Dermis blood vessel endothelial cell (primary cell): ENCODE results near the gene PYCARD. TPM values are rescaled to one million over a fixed set of nuclear protein-coding genes. Genes with fewer than 3 reads are reported as not detected.
"Not testable (repeated sequence)": the region's sequence is repeated elsewhere in the genome, so short reads cannot be mapped to it uniquely, and the experiment has no call there.

ENCODE experiments used
- DNase-seq: peaks from one replicate; pipeline ENCODE4 v3.0.0; 2010
- total RNA-seq: library from RNA; depleted of rRNA; stranded (reverse); fragments of >200 nt; gene quantifications from 2 replicates; pipeline ENCODE4 v1.2.3, GENCODE V29; 2014

Gene PYCARD
- total RNA-seq, 1 donor from 2014 or later: 101 TPM

- no peak for DNase-seq
Measured at GRCh38 chr16:31214708-31215286, 12.2 kb upstream of the PYCARD start.

DNA sequence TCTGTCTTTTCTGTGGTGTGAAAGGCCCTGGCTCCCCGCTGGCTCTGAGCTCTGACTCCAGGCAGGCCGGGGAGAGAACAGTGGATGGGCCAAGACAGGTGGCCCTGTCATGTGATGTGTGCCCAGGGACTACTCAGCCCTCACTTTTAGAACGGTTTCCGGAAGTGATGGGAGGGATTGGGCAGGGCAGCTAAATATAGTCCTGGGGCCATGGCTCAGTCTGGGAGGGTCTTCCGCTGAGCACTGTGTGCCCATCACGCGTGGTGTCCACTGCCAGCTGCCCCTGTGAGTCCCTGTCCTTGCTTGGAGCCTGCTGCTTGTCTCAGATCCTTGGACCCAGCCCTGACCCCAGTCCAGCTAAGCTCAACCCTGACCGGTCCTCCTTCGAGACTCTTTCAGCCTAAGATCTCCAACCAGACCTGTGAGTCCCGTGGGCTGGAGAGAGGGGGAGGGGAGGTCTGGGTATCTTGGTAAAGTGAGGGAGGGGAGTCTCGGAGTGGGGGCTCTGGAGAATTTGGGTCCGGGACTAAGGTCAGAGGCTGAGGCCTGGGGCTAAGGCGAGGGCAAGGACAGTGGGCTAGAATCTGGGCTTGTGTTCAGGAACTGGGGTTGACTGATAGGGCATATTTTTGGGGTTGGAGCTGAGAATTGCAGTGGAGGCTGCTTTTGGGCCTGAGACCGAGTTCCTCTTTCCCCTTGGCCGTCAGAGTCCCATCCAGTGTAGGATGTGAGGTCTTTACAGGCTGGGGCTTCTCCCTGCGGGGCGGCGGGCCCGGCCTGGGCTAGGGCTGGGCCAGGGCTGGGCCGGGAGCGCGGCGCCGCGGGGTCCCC is 11.5 kb upstream of the PYCARD start, which contains the start of gene TRIM72:
TSS of gene TRIM72 (plus strand) at position 243 of the 831 bp plus-strand sequence. CDS start 620 bp downstream, outside the sequence.
- no peak for DNase-seq

GRCh38 chr16:31213342-31213741 is 10.8 kb upstream of the PYCARD start:
- DNase-seq: no peak

- no peak for DNase-seq
Measured at GRCh38 chr16:31206776-31207175, 4.2 kb upstream of the PYCARD start.

GRCh38 chr16:31204871-31205666 is 2.5 kb upstream of the PYCARD start:
- no peak for DNase-seq

DNA sequence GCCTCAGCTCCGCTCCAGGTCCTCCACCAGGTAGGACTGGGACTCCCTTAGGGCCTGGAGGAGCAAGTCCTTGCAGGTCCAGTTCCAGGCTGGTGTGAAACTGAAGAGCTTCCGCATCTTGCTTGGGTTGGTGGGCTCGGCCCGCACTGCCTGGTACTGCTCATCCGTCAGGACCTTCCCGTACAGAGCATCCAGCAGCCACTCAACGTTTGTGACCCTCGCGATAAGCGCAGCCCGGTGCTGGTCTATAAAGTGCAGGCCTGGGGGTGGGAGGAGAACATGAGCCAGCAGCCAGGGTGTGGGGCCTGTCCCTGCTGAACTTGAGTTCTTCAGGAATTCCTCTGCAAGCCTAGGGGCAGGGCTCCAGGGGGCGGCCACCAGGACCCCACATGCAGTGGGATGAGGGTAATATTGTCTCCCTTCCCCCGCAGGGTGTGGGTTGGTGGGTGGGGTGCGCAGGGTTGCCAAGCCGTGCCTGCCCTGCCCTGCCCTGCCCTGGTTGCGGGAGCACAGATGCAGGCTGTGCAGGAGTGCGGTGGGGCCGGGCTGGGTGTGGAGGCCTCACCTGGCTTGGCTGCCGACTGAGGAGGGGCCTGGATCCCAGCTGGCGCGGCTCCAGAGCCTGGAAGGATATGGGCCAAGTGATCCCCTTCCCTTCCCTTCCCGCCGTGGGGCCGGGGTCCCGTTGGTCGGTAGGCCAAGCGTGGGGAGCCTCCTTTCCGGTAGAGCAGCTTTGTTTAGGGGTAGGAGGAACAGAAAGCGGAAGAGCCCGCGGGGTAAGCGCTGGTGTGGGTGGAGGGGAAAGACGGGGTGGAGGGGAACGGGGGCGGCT is 762 bp downstream of the PYCARD start:
- peak; percentile 32 for DNase-seq

DNA sequence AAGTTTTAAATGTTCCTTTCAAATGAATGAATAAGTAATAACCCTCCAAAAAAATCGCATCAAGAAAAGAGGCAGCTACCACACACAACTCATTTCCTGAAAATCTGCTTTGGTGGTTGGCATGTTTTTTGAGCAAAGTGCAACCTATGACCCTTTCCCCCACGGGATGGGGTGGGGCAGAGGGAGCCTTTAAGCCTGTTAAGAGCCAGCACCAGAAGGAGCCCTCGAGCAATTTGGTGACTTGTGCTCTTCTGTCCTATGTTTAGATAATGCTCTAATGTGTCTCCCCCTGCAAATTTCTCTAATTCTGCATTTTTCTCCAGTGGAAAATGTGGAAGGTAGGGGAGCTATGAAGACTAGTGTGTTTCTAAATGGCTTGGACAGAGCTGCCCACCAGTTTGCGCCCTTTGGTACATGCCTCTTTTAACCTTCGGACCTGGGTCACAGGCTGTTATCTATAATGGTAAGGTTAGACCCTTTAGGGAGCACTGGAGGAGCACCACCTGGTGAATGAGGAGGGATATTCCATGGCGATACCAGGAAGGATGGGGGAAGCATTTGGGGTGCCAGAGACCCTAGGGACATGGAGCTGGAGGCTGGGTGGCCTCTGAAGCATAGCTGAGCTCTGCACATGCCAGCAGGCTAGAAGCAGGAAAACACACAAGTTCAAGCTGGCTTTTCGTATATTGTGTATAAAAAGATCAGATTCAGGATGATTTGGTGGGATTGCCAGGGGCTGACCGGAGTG is 1.6 kb downstream of the PYCARD start:
- peak; percentile 22 for DNase-seq

- not testable (repeated sequence) for DNase-seq
Measured at GRCh38 chr16:31200111-31200510, 2.4 kb downstream of the PYCARD start.

GRCh38 chr16:31199430-31200041 is 3.0 kb downstream of the PYCARD start:
- no peak for DNase-seq

DNA sequence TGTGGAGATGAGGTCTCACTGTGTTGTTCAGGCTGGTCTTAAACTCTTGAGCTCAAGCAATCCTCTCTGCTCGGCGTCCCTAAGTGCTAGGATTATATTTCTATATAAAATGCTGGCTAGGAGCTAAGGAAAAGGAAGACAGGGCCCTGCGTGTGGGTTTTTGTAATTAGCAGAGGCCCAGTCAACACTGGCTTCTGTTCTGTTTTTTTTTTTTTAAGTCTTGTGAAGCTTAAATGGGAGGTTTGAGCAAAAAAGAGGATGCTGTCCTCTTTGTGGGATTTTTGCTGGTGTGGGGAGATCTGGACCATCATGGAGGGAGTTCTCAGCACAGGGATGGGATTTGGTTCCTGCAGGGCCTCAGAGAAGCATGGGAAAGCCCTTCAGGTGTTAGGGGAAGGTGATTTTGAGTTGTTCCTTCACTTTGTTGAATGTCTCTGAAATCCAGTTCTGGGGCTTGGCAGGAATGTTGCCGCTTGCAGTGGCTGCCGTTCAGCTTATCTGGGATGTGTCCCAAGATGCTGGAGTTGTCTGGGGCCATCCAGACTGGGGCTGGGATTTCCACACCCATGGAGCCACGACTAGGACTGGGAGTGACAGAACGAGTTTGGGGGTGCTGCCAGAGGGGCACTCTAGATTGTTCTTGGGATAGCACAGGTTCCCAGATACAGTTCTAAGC is 4.2 kb downstream of the PYCARD start:
- DNase-seq: no peak

GRCh38 chr16:31196324-31197088 is 6.1 kb downstream of the PYCARD start:
- no peak for DNase-seq

DNA sequence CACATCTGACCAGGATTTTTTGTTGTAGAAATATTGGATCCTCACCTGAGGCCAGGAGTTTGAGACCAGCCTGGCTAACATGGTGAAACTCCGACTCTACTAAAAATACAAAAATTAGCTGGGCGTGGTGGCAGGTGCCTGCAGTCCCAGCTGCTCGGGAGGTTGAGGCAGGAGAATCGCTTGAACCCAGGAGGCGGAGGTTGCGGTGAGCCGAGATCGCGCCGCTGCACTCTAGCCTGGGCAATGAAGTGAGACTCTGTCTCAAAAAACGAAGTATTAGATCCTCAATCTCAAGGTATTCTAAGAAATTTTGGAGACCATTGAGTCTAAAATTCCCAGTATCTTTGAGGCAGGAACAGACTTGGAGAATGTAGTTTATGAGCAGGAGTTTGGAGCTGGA is 6.7 kb downstream of the PYCARD start:
- not testable (repeated sequence) for DNase-seq

GRCh38 chr16:31194898-31195297 is 7.7 kb downstream of the PYCARD start:
- DNase-seq: no peak

DNA sequence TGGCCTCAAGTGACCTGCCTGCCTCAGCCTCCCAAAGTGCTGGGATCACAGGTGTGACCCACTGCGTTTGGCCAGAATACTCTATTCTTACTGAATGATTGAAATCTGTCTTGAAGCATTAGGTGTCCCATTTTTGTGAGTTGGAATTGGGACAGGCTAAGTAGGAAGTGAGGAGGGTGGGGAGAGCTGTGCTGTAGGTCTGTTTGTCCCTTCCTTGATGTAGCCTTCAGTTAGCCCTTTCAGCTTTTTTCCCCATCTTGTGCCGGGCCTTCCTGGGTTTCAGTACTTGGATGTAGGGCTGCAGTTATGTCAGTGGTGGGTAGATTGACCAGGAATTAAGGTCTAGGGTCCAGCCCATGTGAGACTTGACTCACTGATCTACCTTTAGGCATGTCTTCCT is 8.7 kb downstream of the PYCARD start:
- DNase-seq: no peak

- no peak for DNase-seq
Measured at GRCh38 chr16:31192856-31193642, 9.5 kb downstream of the PYCARD start.

DNA sequence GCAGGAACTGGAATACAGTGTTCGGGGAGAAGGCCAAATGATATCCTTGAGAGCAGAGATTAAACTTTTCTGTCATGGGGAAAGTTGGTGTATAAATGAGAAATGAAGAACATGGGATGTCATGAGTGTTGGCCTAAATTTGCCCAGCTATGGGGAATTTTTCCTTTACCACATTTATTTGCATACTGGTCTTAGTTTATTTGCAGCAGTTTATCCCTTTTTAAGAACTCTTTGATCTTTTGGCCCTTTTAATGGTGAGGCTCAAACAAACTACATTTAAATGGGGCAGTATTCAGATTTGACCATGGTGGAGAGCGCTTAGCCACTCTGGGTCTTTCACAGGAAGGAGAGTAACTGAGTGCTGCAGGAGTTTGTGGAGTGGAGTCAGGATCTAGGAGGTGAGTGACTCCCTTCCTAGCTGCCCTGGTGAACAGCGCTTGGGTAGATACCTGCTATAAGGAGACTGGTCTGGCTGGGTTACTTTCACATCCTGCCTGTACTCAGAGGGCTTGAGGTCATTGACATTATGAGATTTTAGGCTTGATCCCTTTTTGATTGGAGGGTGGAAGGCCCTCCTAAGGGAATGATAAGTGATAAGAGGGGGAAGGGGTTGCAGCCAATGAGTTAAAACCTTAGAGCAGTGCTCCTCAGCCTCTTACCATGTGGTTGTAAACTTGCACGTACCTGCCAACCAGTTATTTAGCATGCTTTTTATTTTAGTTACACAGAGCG is 10.7 kb downstream of the PYCARD start:
- DNase-seq: no peak

GRCh38 chr16:31190818-31191444 is 11.6 kb downstream of the PYCARD start:
- no peak for DNase-seq

DNA sequence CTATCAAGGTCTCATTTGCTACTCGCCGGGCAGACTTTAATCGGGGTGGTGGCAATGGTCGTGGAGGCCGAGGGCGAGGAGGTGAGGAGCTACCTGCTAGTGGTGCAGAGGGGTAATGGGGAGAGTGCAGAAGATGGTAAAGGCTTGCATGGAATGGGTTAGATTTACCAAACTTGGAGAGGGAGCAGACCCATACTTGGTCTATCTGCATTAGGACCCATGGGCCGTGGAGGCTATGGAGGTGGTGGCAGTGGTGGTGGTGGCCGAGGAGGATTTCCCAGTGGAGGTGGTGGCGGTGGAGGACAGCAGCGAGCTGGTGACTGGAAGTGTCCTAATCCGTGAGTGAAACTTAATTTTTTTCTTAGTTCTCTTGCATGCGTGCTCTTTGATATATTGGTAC is 12.5 kb downstream of the PYCARD start:
- DNase-seq: no peak
